ENCODE data around the gene BRF1. TPM values are rescaled to one million over a fixed set of nuclear protein-coding genes. Genes with fewer than 3 reads are reported as not detected.
A peak's percentile ranks its signal among the peaks of the same experiment; 100 is the strongest.

Gene BRF1
- total RNA-seq, 1 experiment from 2014 or later = 41.2 TPM

DNA sequence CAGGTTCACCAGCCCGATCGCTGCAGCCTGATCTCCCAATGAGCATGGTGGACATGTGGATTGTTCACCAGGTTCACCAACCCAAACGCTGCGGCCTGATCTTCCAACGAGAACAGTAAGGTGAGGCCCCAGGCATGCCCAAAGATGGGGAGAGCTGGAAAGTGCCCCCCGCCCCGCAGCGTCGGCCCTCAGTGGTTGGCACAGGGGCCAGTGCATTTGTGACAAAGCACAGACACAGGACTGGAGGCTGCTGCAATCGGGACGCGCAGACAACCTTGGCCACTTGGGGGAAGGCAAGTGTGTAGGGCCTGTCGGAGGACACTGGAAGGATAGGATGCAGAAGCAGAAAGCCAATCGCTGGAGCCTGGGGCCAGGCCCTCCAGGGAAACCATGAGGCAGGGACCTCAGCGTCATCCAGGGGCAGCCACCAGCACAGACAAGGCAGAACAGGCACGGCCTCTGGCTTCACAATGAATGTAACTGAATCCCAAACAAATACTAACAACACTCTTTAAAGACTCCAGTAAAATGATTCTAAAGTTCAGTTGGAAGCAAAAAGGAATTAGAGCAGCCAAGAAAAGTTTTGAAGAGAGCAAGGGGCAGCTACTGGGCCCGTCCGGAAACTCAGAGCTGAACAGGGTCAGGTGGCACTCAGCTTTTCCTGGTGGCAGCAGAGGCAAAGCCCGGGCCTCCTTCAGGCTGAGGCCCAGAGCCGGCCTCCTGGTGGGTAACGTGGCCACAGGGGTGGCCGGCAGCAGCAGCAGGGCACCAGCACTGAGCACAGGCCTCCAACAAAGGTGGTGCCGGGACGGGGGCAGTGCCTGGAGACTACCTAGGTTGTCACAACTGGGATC, 13.3 kb downstream of the BRF1 start:
- ChIA-PET POLR2A (no interaction called here), RAD21 (ENCODE audit: low non-redundant PET in 1 of 2, low total read pairs in 2 of 2, uncharacterized antibody in 2 of 2, unreplicated experiment in 2 of 2) (no interaction called here), CTCF (no interaction called here)
- H3K4me1 ChIP-seq (ENCODE audit: control insufficient read depth in 1 of 2, insufficient read depth in 2 of 2, low read length in 2 of 2) = no peaks in the 10 kb centered on the region
- ATAC-seq (peak; percentile 49; the same call in 1 of the 2 replicates), DNase-seq (ENCODE audit: low read depth, low spot score) (no peak)
- TF ChIP-seq, protein P1, sequence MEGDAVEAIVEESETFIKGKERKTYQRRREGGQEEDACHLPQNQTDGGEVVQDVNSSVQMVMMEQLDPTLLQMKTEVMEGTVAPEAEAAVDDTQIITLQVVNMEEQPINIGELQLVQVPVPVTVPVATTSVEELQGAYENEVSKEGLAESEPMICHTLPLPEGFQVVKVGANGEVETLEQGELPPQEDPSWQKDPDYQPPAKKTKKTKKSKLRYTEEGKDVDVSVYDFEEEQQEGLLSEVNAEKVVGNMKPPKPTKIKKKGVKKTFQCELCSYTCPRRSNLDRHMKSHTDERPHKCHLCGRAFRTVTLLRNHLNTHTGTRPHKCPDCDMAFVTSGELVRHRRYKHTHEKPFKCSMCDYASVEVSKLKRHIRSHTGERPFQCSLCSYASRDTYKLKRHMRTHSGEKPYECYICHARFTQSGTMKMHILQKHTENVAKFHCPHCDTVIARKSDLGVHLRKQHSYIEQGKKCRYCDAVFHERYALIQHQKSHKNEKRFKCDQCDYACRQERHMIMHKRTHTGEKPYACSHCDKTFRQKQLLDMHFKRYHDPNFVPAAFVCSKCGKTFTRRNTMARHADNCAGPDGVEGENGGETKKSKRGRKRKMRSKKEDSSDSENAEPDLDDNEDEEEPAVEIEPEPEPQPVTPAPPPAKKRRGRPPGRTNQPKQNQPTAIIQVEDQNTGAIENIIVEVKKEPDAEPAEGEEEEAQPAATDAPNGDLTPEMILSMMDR (IDR thresholded peaks at IDR 0.05 in 2 of 3, conservative IDR thresholded peaks at IDR 0.05 in 1 of 3; ENCODE audit: borderline replicate concordance in 1 of 3, insufficient read depth in 1 of 3, low read depth in 2 of 3, low read length in 2 of 3) = 0 out of 6 replicates have a peak, but pooled peaks of 1 of the 3 experiments have one; percentile 5
- TF ChIP-seq EGR1 (IDR thresholded peaks at IDR 0.05; ENCODE audit: low read depth) = no peak
- TF ChIP-seq CBX3 (IDR thresholded peaks at IDR 0.05; ENCODE audit: low read depth) = no peak
- H3K9me3 ChIP-seq (ENCODE audit: control insufficient read depth in 1 of 2, insufficient read depth in 1 of 2, low read depth in 1 of 2, low read length in 2 of 2) = no peaks in the 10 kb centered on the region
- H2AFZ ChIP-seq (ENCODE audit: low read depth, low read length, poor library complexity, severe bottlenecking) = no peak overlapping the region
- H3K9me2 ChIP-seq (ENCODE audit: insufficient read depth) = no peaks in the 10 kb centered on the region
- intact Hi-C loops (cut with micrococcal nuclease) = no loop called here
- peaks cover 0 to 3% of the 10 kb centered on the region in 2 experiments; a peak in 1 of 4 replicates for H3K36me3 ChIP-seq (ENCODE audit: control insufficient read depth in 1 of 2, insufficient read depth in 2 of 2, low read length in 2 of 2)
- H3K27me3 ChIP-seq (ENCODE audit: insufficient read depth, low read length) = no peaks in the 10 kb centered on the region
- BruUV-seq (replicated peaks) = no TSS peak
- H3K4me2 ChIP-seq (ENCODE audit: low read length) = no peak overlapping the region
- no peak overlapping the region for H3K9ac ChIP-seq (ENCODE audit: low read length)
- H3K79me2 ChIP-seq (ENCODE audit: insufficient read depth, low read length) = peaks cover 58% of the 10 kb centered on the region
- H3K4me3 ChIP-seq (replicated peaks in 1 of 2; ENCODE audit: low read depth in 1 of 2, low read length in 2 of 2) = no peak overlapping the region
- H4K20me1 ChIP-seq (ENCODE audit: insufficient read depth) = no peaks in the 10 kb centered on the region
- no peak overlapping the region for H3K27ac ChIP-seq (ENCODE audit: low read depth, low read length)

DNA sequence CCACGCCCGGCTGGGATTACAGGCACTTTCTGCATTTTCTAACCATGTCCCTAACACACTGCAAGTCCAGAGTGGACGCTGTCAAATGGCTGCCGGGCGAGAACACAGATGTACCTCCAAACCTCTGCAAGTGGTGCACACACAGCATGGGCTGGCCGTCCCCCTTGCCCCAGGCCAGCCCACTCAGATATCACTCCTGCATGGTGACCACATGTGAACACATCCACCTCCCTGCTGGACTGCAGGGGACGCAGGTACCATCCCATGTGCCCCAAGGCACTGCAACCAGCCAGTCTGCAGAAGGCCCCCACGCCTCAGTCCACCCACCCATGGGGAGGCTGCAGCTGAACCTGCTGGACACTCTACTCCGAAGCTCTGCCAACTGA, 14.0 kb downstream of the BRF1 start:
- Histone ChIP-seq H4K20me1 (ENCODE audit: insufficient read depth) (no peaks in the 10 kb centered on the region), H3K27me3 (ENCODE audit: insufficient read depth, low read length) (no peaks in the 10 kb centered on the region), H3K9ac (ENCODE audit: low read length) (no peak overlapping the region), H3K79me2 (ENCODE audit: insufficient read depth, low read length) (peaks cover 57% of the 10 kb centered on the region), H3K27ac (ENCODE audit: low read depth, low read length) (no peak overlapping the region), H3K4me1 (ENCODE audit: control insufficient read depth in 1 of 2, insufficient read depth in 2 of 2, low read length in 2 of 2) (no peaks in the 10 kb centered on the region), H3K9me2 (ENCODE audit: insufficient read depth) (no peaks in the 10 kb centered on the region), H3K36me3 (ENCODE audit: control insufficient read depth in 1 of 2, insufficient read depth in 2 of 2, low read length in 2 of 2) (peaks cover 0 to 3% of the 10 kb centered on the region in 2 experiments; a peak in 1 of 4 replicates), H3K9me3 (ENCODE audit: control insufficient read depth in 1 of 2, insufficient read depth in 1 of 2, low read depth in 1 of 2, low read length in 2 of 2) (no peaks in the 10 kb centered on the region), H2AFZ (ENCODE audit: low read depth, low read length, poor library complexity, severe bottlenecking) (no peak overlapping the region), H3K4me3 (replicated peaks in 1 of 2; ENCODE audit: low read depth in 1 of 2, low read length in 2 of 2) (no peak overlapping the region), H3K4me2 (ENCODE audit: low read length) (no peak overlapping the region)
- ATAC-seq (no peak), DNase-seq (ENCODE audit: low read depth, low spot score) (no peak)
- TF ChIP-seq CEBPB (IDR thresholded peaks at IDR 0.05; ENCODE audit: low read depth) (no peak), CBX3 (IDR thresholded peaks at IDR 0.05; ENCODE audit: low read depth) (no peak), ZNF274 (IDR thresholded peaks at IDR 0.05; ENCODE audit: low read depth, low read length) (no peak), SIN3A (IDR thresholded peaks at IDR 0.05; ENCODE audit: low read depth) (no peak), POLR2A (IDR thresholded peaks at IDR 0.05; ENCODE audit: borderline replicate concordance, extremely low read depth, insufficient read depth, insufficient read length) (no peak)
- TF ChIP-seq, protein P1 (IDR thresholded peaks at IDR 0.05 in 2 of 3, conservative IDR thresholded peaks at IDR 0.05 in 1 of 3; ENCODE audit: borderline replicate concordance in 1 of 3, insufficient read depth in 1 of 3, low read depth in 2 of 3, low read length in 2 of 3) = no peak
- ChIA-PET CTCF (no interaction called here), POLR2A (no interaction called here), RAD21 (ENCODE audit: low non-redundant PET in 1 of 2, low total read pairs in 2 of 2, uncharacterized antibody in 2 of 2, unreplicated experiment in 2 of 2) (no interaction called here)
- intact Hi-C loops (cut with micrococcal nuclease) = no loop called here
- BruUV-seq (replicated peaks) = no TSS peak

Data from HCT116 (cell line).